Type B pancreatic cell (in vitro differentiated cells): ENCODE results near the gene YTHDC2. TPM values are rescaled to one million over a fixed set of nuclear protein-coding genes. Genes with fewer than 3 reads are reported as not detected.

ENCODE experiments used
- DNase-seq: peaks from one replicate; pipeline ENCODE4 v3.0.0; 2021; ENCODE audit warnings: mixed read lengths; ENCODE audit not compliant: unreplicated experiment; ENCODE audit errors: extremely low spot score
- H3K27ac Mint-ChIP-seq: 2 replicates; pipeline ENCODE4 v1.8.0; 2021; ENCODE audit warnings: mild to moderate bottlenecking, mixed read lengths
- H3K27me3 Mint-ChIP-seq: 2 replicates; pipeline ENCODE4 v1.8.0; 2021; ENCODE audit warnings: mixed read lengths
- H3K36me3 Mint-ChIP-seq: 2 replicates; pipeline ENCODE4 v1.8.0; 2021; ENCODE audit warnings: mixed read lengths
- H3K4me1 Mint-ChIP-seq: one replicate; pipeline ENCODE4 v1.8.0; 2021; ENCODE audit warnings: mixed read lengths; ENCODE audit not compliant: unreplicated experiment
- H3K4me3 Mint-ChIP-seq: 2 replicates; pipeline ENCODE4 v1.8.0; 2021; ENCODE audit warnings: mild to moderate bottlenecking, mixed read lengths
- H3K9me3 Mint-ChIP-seq: 2 replicates; pipeline ENCODE4 v1.8.0; 2021; ENCODE audit warnings: mixed read lengths
- CTCF ChIP-seq: fragments of 200-600 bp; sonication (generic); conservative IDR thresholded peaks from 2 replicates; pipeline ENCODE4 v1.5.0; 2021; ENCODE audit warnings: antibody characterized with exemption, mild to moderate bottlenecking
- total RNA-seq: library from RNA; stranded (reverse); gene quantifications from 2 replicates; pipeline ENCODE4 v1.2.1, GENCODE V29; 2021; ENCODE audit warnings: low replicate concordance

YTHDC2 gene
- total RNA-seq, 1 donor from 2014 or later, result 30.4 TPM

DNA sequence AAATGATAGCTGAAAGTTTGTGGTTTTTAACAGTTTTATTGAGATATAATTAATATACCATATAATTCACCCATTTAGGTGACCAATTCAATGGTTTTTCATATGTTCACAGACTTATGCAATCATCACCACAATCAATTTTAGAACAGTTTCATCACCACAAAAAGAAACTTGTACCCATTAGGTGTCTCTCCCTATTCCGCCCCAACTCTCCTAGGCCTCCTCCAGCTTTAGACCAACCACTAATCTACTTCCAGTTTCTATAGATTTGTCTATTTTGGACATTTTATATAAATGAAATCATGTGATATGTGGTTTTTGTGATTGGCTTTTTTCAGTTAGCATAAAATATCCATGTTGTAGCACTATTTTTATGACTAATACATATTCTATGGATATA lies 38.6 kb downstream of the YTHDC2 start:
- no peaks in the 10 kb centered on the region for H3K27me3 Mint-ChIP-seq
- H3K4me1 Mint-ChIP-seq, result peaks cover 3% of the 10 kb centered on the region
- H3K36me3 Mint-ChIP-seq, result peaks cover 28% of the 10 kb centered on the region
- TF ChIP-seq CTCF, result no peak
- no peaks in the 10 kb centered on the region for H3K9me3 Mint-ChIP-seq
- DNase-seq, result no peak
- no peak overlapping the region for H3K27ac Mint-ChIP-seq
- no peak overlapping the region for H3K4me3 Mint-ChIP-seq

GRCh38 chr5:113552620-113553019 lies 39.1 kb downstream of the YTHDC2 start:
- TF ChIP-seq CTCF, result no peak
- no peak for DNase-seq

DNA sequence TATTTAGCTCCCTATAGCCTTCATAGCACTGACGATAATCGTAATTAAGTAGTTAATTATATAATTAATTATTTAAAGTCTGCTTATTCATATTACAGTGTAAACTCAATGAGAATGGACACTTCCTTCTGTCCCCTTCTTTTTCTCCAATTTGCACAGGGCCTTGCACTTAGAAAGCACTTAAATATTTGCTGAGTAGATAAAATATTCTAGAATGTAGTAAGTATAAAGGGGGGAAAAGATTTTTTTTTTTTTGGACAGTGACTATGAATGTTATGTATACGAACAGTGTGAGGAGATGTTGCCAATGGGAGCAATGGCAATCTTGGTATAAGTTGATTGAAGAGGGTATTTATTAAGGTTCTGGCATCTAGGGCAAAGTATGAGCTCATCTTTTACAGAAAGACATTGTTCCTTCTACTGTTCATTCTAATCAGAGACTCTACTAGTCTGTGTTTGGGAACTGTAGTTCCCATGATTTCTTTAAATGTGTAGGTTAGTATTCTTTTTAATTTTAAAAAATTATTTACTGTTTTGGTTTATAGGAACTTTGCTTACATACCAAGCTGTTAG lies 49.4 kb downstream of the YTHDC2 start:
- peaks cover 41% of the 10 kb centered on the region for H3K36me3 Mint-ChIP-seq
- H3K4me3 Mint-ChIP-seq, result no peak overlapping the region
- no peaks in the 10 kb centered on the region for H3K9me3 Mint-ChIP-seq
- no peak overlapping the region for H3K27ac Mint-ChIP-seq
- no peaks in the 10 kb centered on the region for H3K27me3 Mint-ChIP-seq
- no peak for DNase-seq
- TF ChIP-seq CTCF, result no peak
- H3K4me1 Mint-ChIP-seq, result no peaks in the 10 kb centered on the region

More at GRCh38 chr5:113552620-113553019, 39.1 kb downstream of the YTHDC2 start:
- no peak overlapping the region for H3K27ac Mint-ChIP-seq
- H3K4me1 Mint-ChIP-seq, result peaks cover 3% of the 10 kb centered on the region
- H3K9me3 Mint-ChIP-seq, result no peaks in the 10 kb centered on the region
- peaks cover 25% of the 10 kb centered on the region for H3K36me3 Mint-ChIP-seq
- no peaks in the 10 kb centered on the region for H3K27me3 Mint-ChIP-seq
- no peak overlapping the region for H3K4me3 Mint-ChIP-seq

DNA sequence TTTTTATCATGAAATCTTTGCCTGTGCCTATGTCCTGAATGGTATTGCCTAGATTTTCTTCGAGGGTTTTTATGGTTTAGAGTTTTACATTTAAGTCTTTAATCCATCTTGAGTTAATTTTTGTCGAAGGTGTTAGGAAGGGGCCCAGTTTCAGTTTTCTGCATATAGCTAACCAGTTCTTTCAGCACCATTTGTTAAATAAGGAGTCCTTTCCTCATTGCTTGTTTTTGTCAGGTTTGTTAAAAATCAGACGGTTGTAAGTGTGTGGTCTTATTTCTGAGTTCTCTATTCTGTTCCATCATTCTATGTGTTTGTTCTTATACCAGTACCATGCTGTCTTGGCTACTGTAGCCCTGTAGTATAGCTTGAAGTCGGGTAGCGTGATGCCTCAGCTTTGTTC lies 55.9 kb downstream of the YTHDC2 start:
- Mint-ChIP-seq H3K9me3 (peaks cover 20% of the 10 kb centered on the region), H3K4me1 (no peaks in the 10 kb centered on the region), H3K27ac (no peak overlapping the region), H3K36me3 (peaks cover 69% of the 10 kb centered on the region), H3K4me3 (no peak overlapping the region), H3K27me3 (no peaks in the 10 kb centered on the region)
- no peak for TF ChIP-seq CTCF
- DNase-seq, result no peak

- H3K36me3 Mint-ChIP-seq, result peaks cover 62% of the 10 kb centered on the region
- H3K27ac Mint-ChIP-seq, result no peak overlapping the region
- no peak overlapping the region for H3K4me3 Mint-ChIP-seq
- no peak for TF ChIP-seq CTCF
- H3K9me3 Mint-ChIP-seq, result peaks cover 20% of the 10 kb centered on the region
- no peaks in the 10 kb centered on the region for H3K4me1 Mint-ChIP-seq
- no peak for DNase-seq
- no peaks in the 10 kb centered on the region for H3K27me3 Mint-ChIP-seq
Observed at GRCh38 chr5:113572716-113573115, 59.2 kb downstream of the YTHDC2 start.

GRCh38 chr5:113574417-113574816 lies 60.9 kb downstream of the YTHDC2 start:
- no peak for TF ChIP-seq CTCF
- H3K36me3 Mint-ChIP-seq, result peaks cover 53% of the 10 kb centered on the region

More at GRCh38 chr5:113574417-113574816, 60.9 kb downstream of the YTHDC2 start:
- Mint-ChIP-seq H3K4me3 (no peak overlapping the region), H3K27ac (no peak overlapping the region), H3K4me1 (no peaks in the 10 kb centered on the region), H3K9me3 (peaks cover 14% of the 10 kb centered on the region), H3K27me3 (no peaks in the 10 kb centered on the region)
- no peak for DNase-seq
